Body of pancreas (tissue), 4 donors: ENCODE results near the gene LGALS3. TPM values are rescaled to one million over a fixed set of nuclear protein-coding genes. Genes with fewer than 3 reads are reported as not detected.

ENCODE experiments used
- ATAC-seq: fragments of 150-250 bp; one replicate; pipeline ENCODE4 v1.9.1; 2016
- DNase-seq, 4 donors: peaks; one replicate each; pipeline ENCODE4 v3.0.0-alpha.2; 2019
- H3K27ac ChIP-seq, 4 donors: fragments of 200-600 bp; sonication (generic); 1 replicate in 3 of 4; 2 replicates in 1 of 4; pipeline versions ENCODE4 v1.5.1 to v1.6.1; 2016 to 2019; ENCODE audit warnings: mild to moderate bottlenecking in 1 of 4, mixed read lengths in 1 of 4, moderate library complexity in 1 of 4
- H3K27me3 ChIP-seq, 2 donors: fragments of 200-600 bp; sonication (generic); one replicate each; pipeline ENCODE4 v1.6.0; 2016; ENCODE audit warnings: mild to moderate bottlenecking in 1 of 2
- H3K36me3 ChIP-seq, 2 donors: fragments of 200-600 bp; sonication (generic); replicated peaks in 1 of 2; 2 replicates each; pipeline ENCODE4 v1.5.1; 2016; ENCODE audit warnings: low read depth in 2 of 2; ENCODE audit not compliant: insufficient read depth in 1 of 2
- H3K4me1 ChIP-seq: fragments of 200-600 bp; sonication (generic); one replicate; pipeline ENCODE4 v1.6.0; 2016
- H3K4me3 ChIP-seq, 2 donors: fragments of 200-600 bp; sonication (generic); 1 replicate in 1 of 2; 2 replicates in 1 of 2; pipeline ENCODE4 v1.5.1; 2016 to 2019
- H3K9me3 ChIP-seq, 3 donors: fragments of 200-600 bp; sonication (generic); 1 replicate in 2 of 3; 2 replicates in 1 of 3; pipeline ENCODE4 v1.5.1; 2016
- CTCF ChIP-seq, 7 experiments: fragments of 450-650 bp in 4 of 7; fragments of 200-600 bp in 3 of 7; sonication (generic) in 3 of 7; IDR thresholded peaks; one replicate each; pipeline ENCODE4 v1.5.1; 2016 to 2019; ENCODE audit warnings: antibody characterized with exemption in 7 of 7
- POLR2A ChIP-seq, 3 donors: fragments of 450-650 bp; IDR thresholded peaks; one replicate each; pipeline ENCODE4 v1.6.1; 2016; ENCODE audit warnings: antibody characterized with exemption in 3 of 3, mild to moderate bottlenecking in 2 of 3
- WGBS, 2 donors: methylation state at CpG; one replicate each; pipeline ENCODE4 v1.1.5; 2017; 5-methylcytosine and 5-hydroxymethylcytosine counted together
- intact Hi-C: fragments of 100-400 bp; cut with DNase I; formaldehyde crosslinking; loops from one replicate; pipeline ENCODE4 v1.15.1; 2023
- total RNA-seq, 2 donors: library from RNA; depleted of rRNA; stranded (reverse); fragments of >200 nt; gene quantifications; one replicate each; pipeline ENCODE4 v1.1.0, GENCODE V29; 2016

The LGALS3 gene
- total RNA-seq, 2 donors from 2014 or later: 53.4 to 145 TPM

- Histone ChIP-seq H3K4me3 (no peak overlapping the region), H3K27ac (no peak overlapping the region), H3K27me3 (no peaks in the 10 kb centered on the region), H3K36me3 (no peaks in the 10 kb centered on the region), H3K4me1 (no peaks in the 10 kb centered on the region), H3K9me3 (no peaks in the 10 kb centered on the region)
- ATAC-seq: peak; percentile 68
- DNase-seq: no peak
- intact Hi-C loops: loop anchor here (5.0 kb wide), 1 partner anchor 74 kb away; no protein-coding TSS in a partner anchor
- peak; percentile 40 to 82 (median 74) for TF ChIP-seq CTCF (IDR thresholded peaks at IDR 0.05)
- no peak for TF ChIP-seq POLR2A (IDR thresholded peaks at IDR 0.05)
These were observed 31.9 kb downstream of the LGALS3 start for GRCh38 chr14:55160989-55161388.

- WGBS, 2 donors: 72% methylated on average over 2 of the region's 2 CpGs
- ATAC-seq: no peak
- H3K4me3 ChIP-seq: no peak overlapping the region
- no peak overlapping the region for H3K27ac ChIP-seq
- intact Hi-C loops: no loop called here
- no peaks in the 10 kb centered on the region for H3K27me3 ChIP-seq
- H3K36me3 ChIP-seq: no peaks in the 10 kb centered on the region
- no peaks in the 10 kb centered on the region for H3K9me3 ChIP-seq
- no peak for DNase-seq
- TF ChIP-seq CTCF (IDR thresholded peaks at IDR 0.05): no peak
- TF ChIP-seq POLR2A (IDR thresholded peaks at IDR 0.05): no peak
- no peaks in the 10 kb centered on the region for H3K4me1 ChIP-seq
These were observed 41.5 kb downstream of the LGALS3 start for GRCh38 chr14:55170526-55170925.

- DNase-seq: no peak
- no peaks in the 10 kb centered on the region for H3K9me3 ChIP-seq
- TF ChIP-seq POLR2A (IDR thresholded peaks at IDR 0.05): no peak
- TF ChIP-seq CTCF (IDR thresholded peaks at IDR 0.05): no peak
- no peak for ATAC-seq
- no peaks in the 10 kb centered on the region for H3K4me1 ChIP-seq
- no peak overlapping the region for H3K4me3 ChIP-seq
- WGBS, 2 donors: 82 to 83% methylated on average over 2 of the region's 2 CpGs
- no peak overlapping the region for H3K27ac ChIP-seq
- intact Hi-C loops: no loop called here
- no peaks in the 10 kb centered on the region for H3K27me3 ChIP-seq
- H3K36me3 ChIP-seq: no peaks in the 10 kb centered on the region
These were observed 51.0 kb downstream of the LGALS3 start for GRCh38 chr14:55180006-55180405.

GRCh38 chr14:55180434-55180833 lies 51.4 kb downstream of the LGALS3 start:
- ATAC-seq (no peak), DNase-seq (no peak)
- WGBS, 2 donors: 70 to 74% methylated on average over 4 of the region's 4 CpGs
- Histone ChIP-seq H3K36me3 (no peaks in the 10 kb centered on the region), H3K4me1 (no peaks in the 10 kb centered on the region), H3K27me3 (no peaks in the 10 kb centered on the region), H3K27ac (no peak overlapping the region), H3K4me3 (no peak overlapping the region), H3K9me3 (no peaks in the 10 kb centered on the region)
- intact Hi-C loops: no loop called here
- TF ChIP-seq POLR2A (IDR thresholded peaks at IDR 0.05) (no peak), CTCF (IDR thresholded peaks at IDR 0.05) (no peak)

GRCh38 chr14:55188686-55189295 lies 59.7 kb downstream of the LGALS3 start:
- H3K4me3 ChIP-seq: no peak overlapping the region
- H3K9me3 ChIP-seq: no peaks in the 10 kb centered on the region
- no peak overlapping the region for H3K27ac ChIP-seq
- peaks cover 6% of the 10 kb centered on the region for H3K4me1 ChIP-seq
- no peak for ATAC-seq
- H3K36me3 ChIP-seq: no peaks in the 10 kb centered on the region
- no peak for DNase-seq
- TF ChIP-seq POLR2A (IDR thresholded peaks at IDR 0.05) (no peak), CTCF (IDR thresholded peaks at IDR 0.05) (no peak)
- no peaks in the 10 kb centered on the region for H3K27me3 ChIP-seq
- 77 to 80% methylated on average over 4 of the region's 4 CpGs for WGBS, 2 donors
- intact Hi-C loops: no loop called here
